ENCODE results near the gene DPP10. TPM values are rescaled to one million over a fixed set of nuclear protein-coding genes. Genes with fewer than 3 reads are reported as not detected.

Gene DPP10
- total and polyA plus RNA-seq, 2 of the 13 experiments (the other 11 are each of a cell fraction or from before 2014, with no cell fraction given): 0.95 to 1.7 TPM

GRCh38 chr2:115552726-115553125 lies 1110.3 kb downstream of the DPP10 start (continued):
- TF ChIP-seq ZBTB43 (CRISPR knock-in tag; conservative IDR thresholded peaks at IDR 0.05) (no peak), SOX5 (CRISPR knock-in tag; IDR thresholded peaks at IDR 0.05; ENCODE audit: borderline replicate concordance) (no peak), DMTF1 (CRISPR knock-in tag; IDR thresholded peaks at IDR 0.05) (no peak), DRAP1 (CRISPR knock-in tag; IDR thresholded peaks at IDR 0.05) (no peak)

- Histone ChIP-seq H3K9me3 (ENCODE audit: low read length) (peaks cover 94% of the 10 kb centered on the region), H3K79me2 (ENCODE audit: insufficient read depth, low read length) (no peaks in the 10 kb centered on the region), H3K4me3 (replicated peaks in 1 of 3; ENCODE audit: insufficient read depth in 1 of 3, low read depth in 2 of 3, low read length in 3 of 3) (no peak overlapping the region), H3K27me3 (ENCODE audit: control insufficient read depth in 1 of 2, insufficient read depth in 2 of 2, low read length in 2 of 2) (no peaks in the 10 kb centered on the region), H3K27ac (ENCODE audit: extremely low read length, insufficient read depth, low read length) (no peak overlapping the region), H3K4me2 (ENCODE audit: low read depth, low read length) (no peak overlapping the region), H4K20me1 (ENCODE audit: insufficient read depth, low read length) (no peaks in the 10 kb centered on the region), H3K36me3 (replicated peaks in 1 of 2; ENCODE audit: control insufficient read depth in 1 of 2, insufficient read depth in 2 of 2, low read length in 2 of 2) (no peaks in the 10 kb centered on the region), H3K9ac (ENCODE audit: insufficient read depth, low read depth, low read length) (no peak overlapping the region), H2AFZ (ENCODE audit: low read length) (no peak overlapping the region), H3K4me1 (ENCODE audit: insufficient read depth, low read length) (no peaks in the 10 kb centered on the region)
- ATAC-seq (no peak), DNase-seq (ENCODE audit: low spot score) (no peak), FAIRE-seq (no peak)
- no peak for TF ChIP-seq ZNF496 (CRISPR knock-in tag; IDR thresholded peaks at IDR 0.05; ENCODE audit: insufficient replicate concordance)
- POLR2A ChIA-PET: no interaction called here
- in situ Hi-C loops (cut with HindIII; ENCODE audit: extremely low pct_ligation_motif_present, low pct_unique_long_range_greater_than_20kb) (no loop called here), intact Hi-C loops (cut with micrococcal nuclease; ENCODE audit: unreplicated experiment) (no loop called here)
- no TSS peak for BruUV-seq (replicated peaks)
- CTCF ChIA-PET (ENCODE audit: low intra/inter-chr PET ratio, low total read pairs): no interaction called here
These were observed 1111.7 kb downstream of the DPP10 start for GRCh38 chr2:115554153-115554552.

All from HepG2 (cell line).